GM13977 (cell line): Measurements from ENCODE around the gene ZNF469.

Experiments used
- DNase-seq: peaks from one replicate; pipeline ENCODE4 v3.0.0; 2012; ENCODE audit warnings: low spot score
- CTCF ChIP-seq: IDR thresholded peaks from 2 replicates; pipeline ENCODE4 v1.5.1; 2012; ENCODE audit warnings: mild to moderate bottlenecking, control low read depth; ENCODE audit not compliant: insufficient read depth; ENCODE audit errors: extremely low read depth, missing control alignments
- in situ Hi-C: fragments of 300-500 bp; cut with MboI; formaldehyde crosslinking; loops from one replicate; pipeline ENCODE4 v1.12.0; 2022; ENCODE audit warnings: low sequenced_read_pairs, low pct_unique_long_range_greater_than_20kb, mixed read lengths, inconsistent platforms; ENCODE audit not compliant: unreplicated experiment

ZNF469 gene

DNA sequence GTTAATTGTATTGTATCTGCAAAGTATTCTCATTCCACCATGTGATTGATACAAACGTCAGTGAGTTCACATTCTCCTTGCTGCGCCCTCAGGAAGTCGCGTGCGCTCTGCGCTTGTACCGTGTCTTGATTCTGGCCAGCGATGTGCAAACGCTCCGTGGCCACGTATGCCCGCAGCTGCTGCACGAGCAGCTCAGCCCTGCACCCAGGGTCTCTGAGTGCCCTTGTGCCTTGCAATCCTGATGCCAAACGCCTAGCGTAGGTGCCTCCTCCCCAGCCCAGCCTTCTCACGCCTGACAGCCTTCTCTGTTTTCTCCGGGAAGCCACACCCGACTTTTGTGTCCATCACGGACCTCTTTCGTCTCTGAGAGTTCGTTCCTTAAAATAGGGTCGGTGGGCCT is 9.4 kb downstream of the ZNF469 start:
- no peak for TF ChIP-seq CTCF
- in situ Hi-C loops, result no loop called here
- DNase-seq, result no peak

- in situ Hi-C loops, result no loop called here
- no peak for DNase-seq
- no peak for TF ChIP-seq CTCF
Observed at GRCh38 chr16:88392616-88393015, 9.9 kb downstream of the ZNF469 start.

DNA sequence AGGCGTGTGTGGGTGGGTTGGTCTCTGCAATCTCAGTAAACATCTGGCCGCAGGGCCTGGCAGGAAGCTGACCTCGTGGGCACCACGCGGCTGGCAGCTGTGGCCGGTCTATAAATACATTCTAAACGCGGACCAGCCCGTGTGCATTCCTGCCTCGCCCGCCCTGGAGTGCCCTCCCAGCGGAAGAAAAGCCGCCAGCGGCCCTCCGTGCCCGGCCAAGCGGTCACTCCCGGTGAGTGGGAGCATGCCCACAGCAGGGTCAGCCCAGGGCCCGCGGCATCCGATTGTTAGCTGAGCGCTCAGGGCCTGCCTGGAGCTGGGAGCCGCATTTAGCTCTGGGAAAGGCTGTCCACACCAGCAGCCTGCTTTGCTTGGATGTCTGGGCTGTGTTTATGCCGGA is 10.3 kb downstream of the ZNF469 start:
- TF ChIP-seq CTCF, result no peak
- no peak for DNase-seq
- in situ Hi-C loops, result no loop called here

DNA sequence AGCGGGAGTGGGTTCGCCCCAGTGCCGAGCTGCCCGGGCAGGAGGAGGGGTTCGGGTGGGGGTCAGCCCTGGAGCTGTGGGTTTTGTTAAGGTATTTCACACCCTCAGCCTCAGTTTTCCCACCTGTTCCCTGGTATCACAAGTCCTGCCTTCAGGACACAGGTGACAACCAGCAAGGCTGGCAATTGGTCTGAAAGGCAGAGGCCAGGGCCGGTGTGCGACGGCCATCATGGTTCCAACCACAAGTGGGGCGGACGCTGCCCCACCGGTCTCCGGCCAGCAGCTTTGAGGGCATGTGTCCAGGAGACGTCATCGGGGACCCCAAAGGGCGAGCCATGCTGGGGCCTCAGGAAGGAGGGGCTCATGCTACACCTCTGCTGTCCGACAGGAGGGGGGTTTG is 10.8 kb downstream of the ZNF469 start:
- TF ChIP-seq CTCF, result no peak
- no peak for DNase-seq
- in situ Hi-C loops, result no loop called here

GRCh38 chr16:88394426-88394825 is 11.7 kb downstream of the ZNF469 start:
- TF ChIP-seq CTCF, result no peak
- no peak for DNase-seq

DNA sequence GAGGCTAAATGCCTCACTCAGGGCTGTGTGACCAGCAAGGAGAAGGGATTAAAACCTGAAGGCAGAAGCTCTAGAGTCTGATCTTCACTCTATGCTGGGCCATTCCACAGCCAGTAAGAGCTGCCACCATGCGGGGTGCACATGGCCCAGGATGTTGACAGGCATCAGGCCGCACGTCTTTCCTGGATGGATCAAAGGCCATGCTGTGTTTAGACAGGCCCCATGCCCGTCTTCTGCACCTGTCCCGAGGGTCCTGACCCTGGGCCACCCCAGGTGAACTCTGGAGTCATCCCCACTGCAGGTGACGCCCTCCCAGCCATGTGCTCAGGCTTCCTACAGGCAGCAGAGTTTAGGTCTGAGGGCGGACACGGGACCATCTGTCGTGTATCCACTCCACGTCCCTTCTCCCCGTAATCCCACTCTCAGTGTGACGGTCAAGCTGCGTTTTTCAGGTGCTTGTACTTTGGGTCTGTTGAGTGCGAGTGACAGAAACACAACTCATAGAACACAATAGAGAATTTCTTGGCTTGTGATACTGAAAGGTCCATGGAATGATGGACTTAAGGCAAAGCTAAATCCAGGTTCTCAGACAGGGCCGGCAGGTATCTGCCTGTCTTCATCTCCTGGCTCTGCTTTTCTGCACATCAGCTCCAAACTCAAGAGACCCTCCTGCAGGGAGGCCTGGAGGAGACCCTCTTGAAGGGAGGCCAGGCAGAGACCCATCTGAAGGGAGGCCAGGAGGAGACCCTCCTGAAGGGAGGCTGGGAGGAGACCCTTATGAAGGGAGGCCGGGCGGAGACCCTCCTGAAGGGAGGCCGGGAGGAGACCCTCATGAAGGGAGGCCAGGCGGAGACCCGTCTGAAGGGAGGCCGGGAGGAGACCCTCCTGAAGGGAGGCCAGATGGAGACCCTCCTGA is 13.2 kb downstream of the ZNF469 start:
- in situ Hi-C loops, result no loop called here
- DNase-seq, result no peak
- no peak for TF ChIP-seq CTCF

More at GRCh38 chr16:88394426-88394825, 11.7 kb downstream of the ZNF469 start:
- in situ Hi-C loops, result no loop called here
